Testis (tissue), 2 donors: Measurements from ENCODE around the gene ELMO1.

ENCODE experiments used
- CTCF ChIP-seq, 3 experiments: fragments of 450-650 bp in 2 of 3; fragments of 200-600 bp in 1 of 3; sonication (generic) in 1 of 3; IDR thresholded peaks; one replicate each; pipeline ENCODE4 v1.5.1; 2016 to 2019; ENCODE audit warnings: antibody characterized with exemption in 3 of 3, mild to moderate bottlenecking in 2 of 3, moderate library complexity in 1 of 3
- POLR2A ChIP-seq: fragments of 450-650 bp; IDR thresholded peaks from one replicate; pipeline ENCODE4 v1.6.1; 2017; ENCODE audit warnings: antibody characterized with exemption, mild to moderate bottlenecking, moderate library complexity

- no peak for TF ChIP-seq CTCF (IDR thresholded peaks at IDR 0.05)
- TF ChIP-seq POLR2A = no peak
Observed at GRCh38 chr7:37141742-37142141, 306.9 kb downstream of the ELMO1 start.
